Measurements from ENCODE around the gene MTA3. TPM values are rescaled to one million over a fixed set of nuclear protein-coding genes. Genes with fewer than 3 reads are reported as not detected.

The MTA3 gene
- total RNA-seq, 1 donor from 2014 or later, result 105 TPM

GRCh38 chr2:42757981-42758740 lies 189.7 kb downstream of the MTA3 start:
- Mint-ChIP-seq H3K9me3 (ENCODE audit: unreplicated experiment) (no peaks in the 10 kb centered on the region), H3K4me3 (ENCODE audit: unreplicated experiment) (no peak overlapping the region), H3K4me1 (ENCODE audit: unreplicated experiment) (no peaks in the 10 kb centered on the region), H3K27me3 (ENCODE audit: unreplicated experiment) (peaks cover 13% of the 10 kb centered on the region), H3K36me3 (ENCODE audit: low read depth, unreplicated experiment) (peaks cover 28% of the 10 kb centered on the region), H3K27ac (ENCODE audit: unreplicated experiment) (no peak overlapping the region)
- no peak for TF ChIP-seq CTCF (IDR thresholded peaks at IDR 0.05; ENCODE audit: unreplicated experiment)
- no peak for DNase-seq (ENCODE audit: low spot score)

- Mint-ChIP-seq H3K27ac (ENCODE audit: unreplicated experiment) (no peak overlapping the region), H3K4me1 (ENCODE audit: unreplicated experiment) (no peaks in the 10 kb centered on the region), H3K4me3 (ENCODE audit: unreplicated experiment) (no peak overlapping the region), H3K36me3 (ENCODE audit: low read depth, unreplicated experiment) (peaks cover 23% of the 10 kb centered on the region), H3K9me3 (ENCODE audit: unreplicated experiment) (no peaks in the 10 kb centered on the region), H3K27me3 (ENCODE audit: unreplicated experiment) (peaks cover 15% of the 10 kb centered on the region)
- no peak for TF ChIP-seq CTCF (IDR thresholded peaks at IDR 0.05; ENCODE audit: unreplicated experiment)
- DNase-seq (ENCODE audit: low spot score), result no peak
Observed at GRCh38 chr2:42758751-42759150, 190.3 kb downstream of the MTA3 start.

GRCh38 chr2:42761554-42761953 lies 193.1 kb downstream of the MTA3 start:
- no peak overlapping the region for H3K27ac Mint-ChIP-seq (ENCODE audit: unreplicated experiment)
- H3K36me3 Mint-ChIP-seq (ENCODE audit: low read depth, unreplicated experiment), result peaks cover 16% of the 10 kb centered on the region
- peak overlapping the region; percentile 47 for H3K4me3 Mint-ChIP-seq (ENCODE audit: unreplicated experiment)
- no peaks in the 10 kb centered on the region for H3K9me3 Mint-ChIP-seq (ENCODE audit: unreplicated experiment)
- TF ChIP-seq CTCF (IDR thresholded peaks at IDR 0.05; ENCODE audit: unreplicated experiment), result no peak
- H3K4me1 Mint-ChIP-seq (ENCODE audit: unreplicated experiment), result no peaks in the 10 kb centered on the region
- H3K27me3 Mint-ChIP-seq (ENCODE audit: unreplicated experiment), result peaks cover 17% of the 10 kb centered on the region
- DNase-seq (ENCODE audit: low spot score), result no peak

- no peak for DNase-seq (ENCODE audit: low spot score)
- peaks cover 16% of the 10 kb centered on the region for H3K36me3 Mint-ChIP-seq (ENCODE audit: low read depth, unreplicated experiment)
Observed at GRCh38 chr2:42762155-42762554, 193.7 kb downstream of the MTA3 start.

More at GRCh38 chr2:42762155-42762554, 193.7 kb downstream of the MTA3 start:
- Mint-ChIP-seq H3K4me3 (ENCODE audit: unreplicated experiment) (no peak overlapping the region), H3K4me1 (ENCODE audit: unreplicated experiment) (no peaks in the 10 kb centered on the region), H3K27me3 (ENCODE audit: unreplicated experiment) (peaks cover 14% of the 10 kb centered on the region), H3K9me3 (ENCODE audit: unreplicated experiment) (no peaks in the 10 kb centered on the region), H3K27ac (ENCODE audit: unreplicated experiment) (no peak overlapping the region)
- no peak for TF ChIP-seq CTCF (IDR thresholded peaks at IDR 0.05; ENCODE audit: unreplicated experiment)
